ENCODE data around the gene INHBB.

- TF ChIP-seq CTCF (IDR thresholded peaks at IDR 0.05; ENCODE audit: insufficient read depth, low read length, poor library complexity, severe bottlenecking), result no peak
- TF ChIP-seq EZH2phosphoT487 (conservative IDR thresholded peaks at IDR 0.05; ENCODE audit: low read length), result no peak
Observed at GRCh38 chr2:120353931-120354330, 8.0 kb downstream of the INHBB start.

Measured in SU-DHL-6 (cell line).